ENCODE results near the gene EIPR1. TPM values are rescaled to one million over a fixed set of nuclear protein-coding genes. Genes with fewer than 3 reads are reported as not detected.

The EIPR1 gene
- total and polyA plus RNA-seq, 2 experiments from 2014 or later: 23.2 to 28.2 TPM

GRCh38 chr2:3249476-3249962 is 128.1 kb downstream of the EIPR1 start:
- Histone ChIP-seq H3K9me3 (ENCODE audit: low read depth) (no peaks in the 10 kb centered on the region), H3K27ac (no peak overlapping the region), H3K4me1 (ENCODE audit: low read depth) (no peaks in the 10 kb centered on the region), H3K27me3 (no peaks in the 10 kb centered on the region), H3K4me3 (no peak overlapping the region), H3K36me3 (no peaks in the 10 kb centered on the region)
- DNase-seq (ENCODE audit: low read depth in 1 of 2, low spot score in 1 of 2): no peak
- TF ChIP-seq CTCF (IDR thresholded peaks at IDR 0.05; ENCODE audit: low read depth, low read length): no peak

GRCh38 chr2:3248754-3249475 is 128.7 kb downstream of the EIPR1 start:
- H3K9me3 ChIP-seq (ENCODE audit: low read depth): no peaks in the 10 kb centered on the region
- H3K36me3 ChIP-seq: no peaks in the 10 kb centered on the region
- H3K27me3 ChIP-seq: no peaks in the 10 kb centered on the region
- H3K4me1 ChIP-seq (ENCODE audit: low read depth): no peaks in the 10 kb centered on the region
- H3K4me3 ChIP-seq: no peak overlapping the region
- no peak overlapping the region for H3K27ac ChIP-seq
- no peak for TF ChIP-seq CTCF (IDR thresholded peaks at IDR 0.05; ENCODE audit: low read depth, low read length)
- DNase-seq (ENCODE audit: low read depth in 1 of 2, low spot score in 1 of 2): no peak

GRCh38 chr2:3246928-3247714 is 130.5 kb downstream of the EIPR1 start:
- Histone ChIP-seq H3K9me3 (ENCODE audit: low read depth) (no peaks in the 10 kb centered on the region), H3K27me3 (no peaks in the 10 kb centered on the region), H3K36me3 (no peaks in the 10 kb centered on the region), H3K4me1 (ENCODE audit: low read depth) (no peaks in the 10 kb centered on the region), H3K4me3 (no peak overlapping the region), H3K27ac (no peak overlapping the region)
- no peak for TF ChIP-seq CTCF (IDR thresholded peaks at IDR 0.05; ENCODE audit: low read depth, low read length)
- DNase-seq (ENCODE audit: low read depth in 1 of 2, low spot score in 1 of 2): no peak

GRCh38 chr2:3246406-3246805 is 131.2 kb downstream of the EIPR1 start:
- no peak overlapping the region for H3K27ac ChIP-seq
- no peak overlapping the region for H3K4me3 ChIP-seq
- DNase-seq (ENCODE audit: low read depth in 1 of 2, low spot score in 1 of 2): no peak
- no peaks in the 10 kb centered on the region for H3K4me1 ChIP-seq (ENCODE audit: low read depth)
- no peak for TF ChIP-seq CTCF (IDR thresholded peaks at IDR 0.05; ENCODE audit: low read depth, low read length)
- no peaks in the 10 kb centered on the region for H3K9me3 ChIP-seq (ENCODE audit: low read depth)
- no peaks in the 10 kb centered on the region for H3K36me3 ChIP-seq
- no peaks in the 10 kb centered on the region for H3K27me3 ChIP-seq

GRCh38 chr2:3244486-3244885 is 133.1 kb downstream of the EIPR1 start:
- Histone ChIP-seq H3K36me3 (no peaks in the 10 kb centered on the region), H3K27ac (no peak overlapping the region), H3K27me3 (no peaks in the 10 kb centered on the region), H3K4me3 (no peak overlapping the region), H3K9me3 (ENCODE audit: low read depth) (no peaks in the 10 kb centered on the region), H3K4me1 (ENCODE audit: low read depth) (no peaks in the 10 kb centered on the region)
- no peak for TF ChIP-seq CTCF (IDR thresholded peaks at IDR 0.05; ENCODE audit: low read depth, low read length)
- no peak for DNase-seq (ENCODE audit: low read depth in 1 of 2, low spot score in 1 of 2)

All from cardiac muscle cell (in vitro differentiated cells and primary cell).